22Rv1 (cell line): ENCODE results near the gene FBXL7.

ENCODE experiments used
- ZFX ChIP-seq: fragments of 450-650 bp; IDR thresholded peaks from 2 replicates; pipeline ENCODE4 v1.6.1; 2017; ENCODE audit warnings: antibody characterized with exemption, borderline replicate concordance
- TF ChIP-seq, protein P1 (sequence below): fragments of 450-650 bp; IDR thresholded peaks from 2 replicates; pipeline ENCODE4 v1.5.1; 2017; ENCODE audit warnings: mild to moderate bottlenecking

DNA sequence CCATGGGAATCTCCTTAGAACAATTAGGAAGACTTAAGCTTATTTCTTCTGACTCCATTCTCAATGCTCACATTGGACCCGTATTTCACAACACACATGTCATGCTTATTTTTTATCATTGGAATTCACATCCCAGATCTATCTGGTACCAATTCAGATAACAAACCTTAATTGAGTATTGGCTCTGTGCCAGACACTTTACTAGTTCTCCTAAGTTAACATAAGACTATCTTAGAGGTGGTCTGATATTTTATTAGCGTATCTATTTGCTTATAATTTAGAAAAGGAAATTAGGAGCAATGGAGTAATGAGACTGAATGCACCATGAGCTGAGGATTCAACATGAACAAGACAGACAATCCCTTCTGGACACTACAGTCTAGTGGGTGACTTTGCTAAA, 45.1 kb downstream of the FBXL7 start:
- TF ChIP-seq, protein P1, sequence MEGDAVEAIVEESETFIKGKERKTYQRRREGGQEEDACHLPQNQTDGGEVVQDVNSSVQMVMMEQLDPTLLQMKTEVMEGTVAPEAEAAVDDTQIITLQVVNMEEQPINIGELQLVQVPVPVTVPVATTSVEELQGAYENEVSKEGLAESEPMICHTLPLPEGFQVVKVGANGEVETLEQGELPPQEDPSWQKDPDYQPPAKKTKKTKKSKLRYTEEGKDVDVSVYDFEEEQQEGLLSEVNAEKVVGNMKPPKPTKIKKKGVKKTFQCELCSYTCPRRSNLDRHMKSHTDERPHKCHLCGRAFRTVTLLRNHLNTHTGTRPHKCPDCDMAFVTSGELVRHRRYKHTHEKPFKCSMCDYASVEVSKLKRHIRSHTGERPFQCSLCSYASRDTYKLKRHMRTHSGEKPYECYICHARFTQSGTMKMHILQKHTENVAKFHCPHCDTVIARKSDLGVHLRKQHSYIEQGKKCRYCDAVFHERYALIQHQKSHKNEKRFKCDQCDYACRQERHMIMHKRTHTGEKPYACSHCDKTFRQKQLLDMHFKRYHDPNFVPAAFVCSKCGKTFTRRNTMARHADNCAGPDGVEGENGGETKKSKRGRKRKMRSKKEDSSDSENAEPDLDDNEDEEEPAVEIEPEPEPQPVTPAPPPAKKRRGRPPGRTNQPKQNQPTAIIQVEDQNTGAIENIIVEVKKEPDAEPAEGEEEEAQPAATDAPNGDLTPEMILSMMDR = no peak
- TF ChIP-seq ZFX = no peak
